Stimulated activated CD8-positive, alpha-beta memory T cell treated with anti-CD3 and anti-CD28 coated beads, Interleukin-4, amount 100 ng/mL, for 24 hours (primary cell): ENCODE results near the gene PILRA.
"Not testable (repeated sequence)": the region's sequence is repeated elsewhere in the genome, so short reads cannot be mapped to it uniquely, and the experiment has no call there.

Source experiments
- DNase-seq: peaks from one replicate; pipeline ENCODE4 v3.0.0-alpha.2; 2020; ENCODE audit warnings: low read depth

PILRA gene

GRCh38 chr7:100373261-100373831, at the start of gene PILRA:
Gene PILRA (plus strand): TSS chr7:100373487. CDS start chr7:100373657, 170 bp downstream.
- DNase-seq, result no peak

GRCh38 chr7:100324194-100324593, 49.1 kb upstream of the PILRA start:
- not testable (repeated sequence) for DNase-seq

- not testable (repeated sequence) for DNase-seq
These were observed 47.6 kb upstream of the PILRA start for GRCh38 chr7:100325671-100326070.

- not testable (repeated sequence) for DNase-seq
These were observed 46.4 kb upstream of the PILRA start for GRCh38 chr7:100326914-100327313.

GRCh38 chr7:100335566-100336466, 37.5 kb upstream of the PILRA start:
- peak; percentile 77 for DNase-seq

- DNase-seq, result not testable (repeated sequence)
These were observed 35.1 kb upstream of the PILRA start for GRCh38 chr7:100338083-100338696.

GRCh38 chr7:100341286-100341685, 32.0 kb upstream of the PILRA start:
- not testable (repeated sequence) for DNase-seq

GRCh38 chr7:100342765-100343164, 30.5 kb upstream of the PILRA start:
- DNase-seq, result no peak

GRCh38 chr7:100344124-100344559, 29.1 kb upstream of the PILRA start:
- DNase-seq, result not testable (repeated sequence)

GRCh38 chr7:100344560-100345287, 28.6 kb upstream of the PILRA start:
- peak; percentile 56 for DNase-seq

GRCh38 chr7:100345288-100345672, 28.0 kb upstream of the PILRA start:
- peak; percentile 52 for DNase-seq

GRCh38 chr7:100346921-100347320, 26.4 kb upstream of the PILRA start:
- DNase-seq, result no peak

- no peak for DNase-seq
These were observed 24.5 kb upstream of the PILRA start for GRCh38 chr7:100348805-100349204.

GRCh38 chr7:100349757-100350156, 23.5 kb upstream of the PILRA start:
- DNase-seq, result no peak

- no peak for DNase-seq
These were observed 21.6 kb upstream of the PILRA start for GRCh38 chr7:100351657-100352058.

- DNase-seq, result not testable (repeated sequence)
These were observed 21.0 kb upstream of the PILRA start for GRCh38 chr7:100352230-100352781.

GRCh38 chr7:100352984-100353684, 20.2 kb upstream of the PILRA start:
- DNase-seq, result no peak

- DNase-seq, result no peak
These were observed 19.5 kb upstream of the PILRA start for GRCh38 chr7:100353685-100354330.

GRCh38 chr7:100356416-100357068, 16.7 kb upstream of the PILRA start:
- DNase-seq, result no peak

GRCh38 chr7:100357131-100357561, 16.1 kb upstream of the PILRA start:
- DNase-seq, result no peak
